Measurements from ENCODE around the gene LCMT1.

The LCMT1 gene

DNA sequence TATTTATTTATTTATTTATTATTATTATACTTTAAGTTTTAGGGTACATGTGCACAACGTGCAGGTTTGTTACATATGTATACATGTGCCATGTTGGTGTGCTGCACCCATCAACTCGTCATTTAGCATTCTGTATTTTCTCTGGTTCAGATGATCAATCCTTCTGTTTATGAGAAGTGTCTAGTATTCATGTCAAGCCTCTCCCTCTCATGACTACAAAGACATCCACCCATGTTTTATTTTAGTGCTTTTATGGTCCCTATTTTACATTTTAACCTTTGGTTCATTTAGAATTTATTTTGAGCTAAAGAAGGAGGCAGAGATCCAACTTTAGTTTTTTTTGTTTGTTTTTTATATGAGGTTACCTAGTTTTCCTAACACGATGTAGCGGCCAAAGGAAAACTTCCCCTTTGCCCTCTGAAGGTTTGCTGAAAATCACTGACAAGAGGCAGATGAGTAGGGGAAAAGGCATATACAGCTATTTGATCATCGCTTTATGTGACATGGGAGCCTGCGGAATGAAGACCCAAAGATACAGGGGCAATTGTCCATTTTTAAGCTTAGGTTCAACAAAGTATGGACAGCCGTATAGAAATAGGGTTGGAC is 82.8 kb downstream of the LCMT1 start:
- TF ChIP-seq REST (IDR thresholded peaks at IDR 0.05; ENCODE audit: insufficient replicate concordance, low read depth): no peak
- TF ChIP-seq POLR2AphosphoS5 (IDR thresholded peaks at IDR 0.05; ENCODE audit: low read depth): no peak
- TF ChIP-seq GABPA (IDR thresholded peaks at IDR 0.05; ENCODE audit: low read depth): no peak
- TF ChIP-seq SPI1 (IDR thresholded peaks at IDR 0.05; ENCODE audit: borderline replicate concordance, low read depth): no peak
- Histone ChIP-seq H3K4me3 (replicated peaks; ENCODE audit: insufficient read depth, low read length) (no peak overlapping the region), H3K27me3 (ENCODE audit: insufficient read depth, poor library complexity, severe bottlenecking) (no peaks in the 10 kb centered on the region), H3K27ac (replicated peaks) (no peak overlapping the region)
- no peak for DNase-seq (ENCODE audit: low read depth in 1 of 2, low spot score in 1 of 2)

DNA sequence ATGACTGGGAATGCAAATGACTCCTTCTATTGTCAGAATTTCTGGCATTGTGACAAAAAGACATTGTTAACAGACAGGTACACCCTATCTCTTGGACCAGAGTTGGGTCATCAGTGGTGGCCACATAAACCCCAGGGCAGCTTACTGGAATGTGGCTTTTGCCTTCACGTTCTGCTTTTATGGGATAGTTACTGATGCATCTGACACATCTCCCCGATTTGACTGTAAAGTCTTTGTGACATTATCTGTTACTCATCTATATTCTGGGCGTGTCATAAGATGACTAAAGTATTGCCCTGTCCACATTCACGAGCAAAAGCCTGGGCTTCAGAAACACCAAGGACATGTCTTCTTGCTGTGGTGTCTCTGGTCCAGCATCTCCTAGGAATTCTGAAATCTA is 86.5 kb downstream of the LCMT1 start:
- H3K27me3 ChIP-seq (ENCODE audit: insufficient read depth, poor library complexity, severe bottlenecking): no peaks in the 10 kb centered on the region
- H3K4me3 ChIP-seq (replicated peaks; ENCODE audit: insufficient read depth, low read length): no peak overlapping the region
- TF ChIP-seq CTCF (IDR thresholded peaks at IDR 0.05; ENCODE audit: insufficient read depth, low read length): no peak
- no peak for TF ChIP-seq GABPA (IDR thresholded peaks at IDR 0.05; ENCODE audit: low read depth)
- no peak for TF ChIP-seq POLR2AphosphoS5 (IDR thresholded peaks at IDR 0.05; ENCODE audit: low read depth)
- no peak for TF ChIP-seq REST (IDR thresholded peaks at IDR 0.05; ENCODE audit: insufficient replicate concordance, low read depth)
- TF ChIP-seq SPI1 (IDR thresholded peaks at IDR 0.05; ENCODE audit: borderline replicate concordance, low read depth): no peak
- no peak for DNase-seq (ENCODE audit: low read depth in 1 of 2, low spot score in 1 of 2)
- H3K27ac ChIP-seq (replicated peaks): no peak overlapping the region

DNA sequence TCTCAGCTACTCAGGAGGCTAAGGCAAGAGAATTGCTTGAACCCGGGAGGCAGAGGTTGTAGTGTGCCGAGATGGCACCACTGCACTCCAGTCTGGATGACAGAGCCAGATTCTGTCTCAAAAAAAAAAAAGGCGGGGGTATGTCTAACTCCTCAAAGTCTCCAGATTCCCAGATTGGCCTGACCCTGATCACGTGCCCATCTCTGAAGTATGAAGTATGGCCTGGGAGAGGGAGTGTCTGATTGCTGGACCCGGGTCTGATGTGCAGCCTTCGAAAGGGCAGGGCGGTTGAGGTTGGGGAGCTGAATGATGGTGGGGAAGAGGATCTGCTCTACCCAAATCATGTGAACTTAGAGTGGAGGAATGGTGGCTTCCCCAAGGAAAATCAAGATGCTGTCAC is 87.9 kb downstream of the LCMT1 start:
- H3K27me3 ChIP-seq (ENCODE audit: insufficient read depth, poor library complexity, severe bottlenecking): no peaks in the 10 kb centered on the region
- no peak for DNase-seq (ENCODE audit: low read depth in 1 of 2, low spot score in 1 of 2)
- H3K27ac ChIP-seq (replicated peaks): no peak overlapping the region
- TF ChIP-seq GABPA (IDR thresholded peaks at IDR 0.05; ENCODE audit: low read depth): no peak
- TF ChIP-seq CTCF (IDR thresholded peaks at IDR 0.05; ENCODE audit: insufficient read depth, low read length): no peak
- no peak for TF ChIP-seq POLR2AphosphoS5 (IDR thresholded peaks at IDR 0.05; ENCODE audit: low read depth)
- no peak for TF ChIP-seq SPI1 (IDR thresholded peaks at IDR 0.05; ENCODE audit: borderline replicate concordance, low read depth)
- no peak for TF ChIP-seq REST (IDR thresholded peaks at IDR 0.05; ENCODE audit: insufficient replicate concordance, low read depth)
- no peak overlapping the region for H3K4me3 ChIP-seq (replicated peaks; ENCODE audit: insufficient read depth, low read length)
